HepG2 (cell line): Measurements from ENCODE around the gene DCST2. TPM values are rescaled to one million over a fixed set of nuclear protein-coding genes. Genes with fewer than 3 reads are reported as not detected.

Source experiments
- ATAC-seq: fragments of 200-7000 bp; cut with Tn5 transposase; 3 replicates; pipeline ENCODE4 v1.9.1; 2020; ENCODE audit warnings: mild to moderate bottlenecking, moderate library complexity
- BruUV-seq: library from RNA; stranded (reverse); fragments of 400-500 nt; replicated peaks from 2 replicates; lab custom pipeline; 2021; lab: Mats Ljungman, UMichigan
- CTCF ChIA-PET: fragments of 300-600 bp; formaldehyde crosslinking; extraction: SDS; loops from one replicate; lab custom pipeline; 2021; ENCODE audit warnings: low total read pairs, inconsistent platforms, low intra/inter-chr PET ratio; lab: Yijun Ruan, JAX
- POLR2A ChIA-PET: fragments of 350-600 bp; sonication (Branson Sonifier 250); formaldehyde crosslinking; loops from one replicate; lab custom pipeline; 2020; ENCODE audit warnings: antibody characterized with exemption, inconsistent platforms; lab: Yijun Ruan, JAX
- DNase-seq: peaks from one replicate; pipeline ENCODE4 v3.0.0-alpha.2; 2015; ENCODE audit warnings: low spot score
- FAIRE-seq: peaks from 3 replicates; lab custom pipeline; 2011; peaks lifted over from hg19 to GRCh38; lab: Jason Lieb, UNC
- H2AFZ ChIP-seq: one replicate; pipeline ENCODE4 v1.6.1; 2011; ENCODE audit warnings: low read length, inconsistent platforms
- H3K27ac ChIP-seq: fragments of 300-600 bp; 3 replicates; pipeline ENCODE4 v1.8.0; 2011; ENCODE audit warnings: mixed run types, mild to moderate bottlenecking, mixed read lengths, low read length, inconsistent platforms; ENCODE audit not compliant: insufficient read depth; ENCODE audit errors: extremely low read length
- H3K27me3 ChIP-seq, 2 experiments: fragments of 200-600 bp in 1 of 2; 2 replicates in 1 of 2; 3 replicates in 1 of 2; pipeline versions ENCODE4 v1.6.0 to v1.8.0; 2011; ENCODE audit warnings: low read length in 2 of 2, mild to moderate bottlenecking in 2 of 2, moderate library complexity in 2 of 2, inconsistent platforms in 1 of 2; ENCODE audit not compliant: insufficient read depth in 2 of 2, control insufficient read depth in 1 of 2
- H3K36me3 ChIP-seq, 2 experiments: fragments of 200-600 bp in 1 of 2; replicated peaks in 1 of 2; 2 replicates in 1 of 2; 3 replicates in 1 of 2; pipeline versions ENCODE4 v1.5.1 to v1.8.0; 2011; ENCODE audit warnings: low read length in 2 of 2, inconsistent platforms in 1 of 2; ENCODE audit not compliant: insufficient read depth in 2 of 2, control insufficient read depth in 1 of 2
- H3K4me1 ChIP-seq: 2 replicates; pipeline ENCODE4 v1.5.1; 2012; ENCODE audit warnings: low read length, inconsistent platforms; ENCODE audit not compliant: insufficient read depth
- H3K4me2 ChIP-seq: 2 replicates; pipeline ENCODE4 v1.6.0; 2011; ENCODE audit warnings: low read depth, low read length, inconsistent platforms
- H3K4me3 ChIP-seq, 3 experiments: fragments of 200-600 bp in 1 of 3; sonication (generic), shearing (Covaris generic) in 1 of 3; replicated peaks in 1 of 3; 2 replicates each; pipeline ENCODE4 v1.5.1; 2011 to 2016; ENCODE audit warnings: low read length in 3 of 3, inconsistent platforms in 2 of 3, low read depth in 2 of 3, mild to moderate bottlenecking in 2 of 3, control low read depth in 1 of 3, mixed read lengths in 1 of 3; ENCODE audit not compliant: insufficient read depth in 1 of 3
- H3K79me2 ChIP-seq: one replicate; pipeline ENCODE4 v1.6.1; 2011; ENCODE audit warnings: low read length, inconsistent platforms; ENCODE audit not compliant: insufficient read depth
- H3K9ac ChIP-seq: 2 replicates; pipeline ENCODE4 v1.6.0; 2011; ENCODE audit warnings: mild to moderate bottlenecking, low read depth, low read length, inconsistent platforms; ENCODE audit not compliant: insufficient read depth
- H3K9me3 ChIP-seq: 2 replicates; pipeline ENCODE4 v1.5.1; 2012; ENCODE audit warnings: mild to moderate bottlenecking, low read length
- H4K20me1 ChIP-seq: 2 replicates; pipeline ENCODE4 v1.6.0; 2011; ENCODE audit warnings: inconsistent platforms, mild to moderate bottlenecking, low read length, moderate library complexity; ENCODE audit not compliant: insufficient read depth
- HNF4A ChIP-seq: sonication (generic); formaldehyde crosslinking; IDR thresholded peaks from 2 replicates; pipeline ENCODE4 v1.4.0; 2020; ENCODE audit warnings: missing genetic modification reagents
- HNF4G ChIP-seq, 2 experiments: sonication (generic) in 1 of 2; formaldehyde crosslinking in 1 of 2; IDR thresholded peaks; 2 replicates each; pipeline versions ENCODE4 v1.4.0 to v1.6.1; 2011 to 2020; ENCODE audit warnings: borderline replicate concordance in 2 of 2, low read depth in 2 of 2, mild to moderate bottlenecking in 2 of 2, low read length in 1 of 2, missing genetic modification reagents in 1 of 2, moderate library complexity in 1 of 2
- HOXA9 ChIP-seq: sonication (generic); formaldehyde crosslinking; IDR thresholded peaks from 2 replicates; pipeline ENCODE4 v1.8.1; 2022; ENCODE audit warnings: missing genetic modification reagents, mild to moderate bottlenecking, moderate library complexity, borderline replicate concordance
- ISX ChIP-seq: sonication (generic); formaldehyde crosslinking; conservative IDR thresholded peaks from 2 replicates; pipeline ENCODE4 v1.5.0; 2020; ENCODE audit warnings: missing genetic modification reagents
- MIXL1 ChIP-seq: IDR thresholded peaks from 2 replicates; pipeline ENCODE4 v1.6.1; 2016
- MYNN ChIP-seq: sonication (generic); formaldehyde crosslinking; IDR thresholded peaks from 2 replicates; pipeline ENCODE4 v1.4.0; 2020; ENCODE audit warnings: mild to moderate bottlenecking, low read depth, missing genetic modification reagents
- NCOA1 ChIP-seq: sonication (generic); formaldehyde crosslinking; IDR thresholded peaks from 2 replicates; pipeline ENCODE4 v1.9.0; 2021; ENCODE audit warnings: missing genetic modification reagents
- SNAPC2 ChIP-seq: sonication (generic); formaldehyde crosslinking; IDR thresholded peaks from 2 replicates; pipeline ENCODE4 v1.8.1; 2022; ENCODE audit warnings: mild to moderate bottlenecking, missing genetic modification reagents
- SPEN ChIP-seq: sonication (generic); formaldehyde crosslinking; IDR thresholded peaks from 2 replicates; pipeline ENCODE4 v1.5.1; 2020; ENCODE audit warnings: low read depth, mild to moderate bottlenecking, missing genetic modification reagents
- TAF15 ChIP-seq: fragments of 200-400 bp; formaldehyde crosslinking; IDR thresholded peaks from one replicate; pipeline ENCODE4 v1.6.1; 2018; ENCODE audit warnings: mild to moderate bottlenecking, low read depth, low read length; ENCODE audit not compliant: poor library complexity, severe bottlenecking
- TFDP1 ChIP-seq: IDR thresholded peaks from 2 replicates; pipeline ENCODE4 v1.6.1; 2016; ENCODE audit warnings: missing compliant biosample characterization, missing genetic modification reagents, borderline replicate concordance
- ZFX ChIP-seq: sonication (generic); formaldehyde crosslinking; IDR thresholded peaks from 2 replicates; pipeline ENCODE4 v1.4.0; 2020; ENCODE audit warnings: mild to moderate bottlenecking, low read depth, missing genetic modification reagents, moderate library complexity
- ZMYM3 ChIP-seq: sonication (generic); formaldehyde crosslinking; IDR thresholded peaks from 2 replicates; pipeline ENCODE4 v1.5.1; 2020; ENCODE audit warnings: mild to moderate bottlenecking, missing genetic modification reagents
- ZNF121 ChIP-seq: sonication (generic); formaldehyde crosslinking; IDR thresholded peaks from 2 replicates; pipeline ENCODE4 v1.5.0; 2020; ENCODE audit warnings: mild to moderate bottlenecking, missing genetic modification reagents
- ZNF253 ChIP-seq: sonication (generic); formaldehyde crosslinking; IDR thresholded peaks from 2 replicates; pipeline ENCODE4 v1.8.0; 2022; ENCODE audit warnings: mild to moderate bottlenecking, missing genetic modification reagents, borderline replicate concordance
- ZNF333 ChIP-seq: sonication (generic); formaldehyde crosslinking; IDR thresholded peaks from 2 replicates; pipeline ENCODE4 v1.4.0; 2020; ENCODE audit warnings: mild to moderate bottlenecking, missing genetic modification reagents, borderline replicate concordance
- ZNF768 ChIP-seq: sonication (generic); formaldehyde crosslinking; IDR thresholded peaks from 2 replicates; pipeline ENCODE4 v1.4.0; 2020; ENCODE audit warnings: missing genetic modification reagents
- ZSCAN21 ChIP-seq: sonication (generic); formaldehyde crosslinking; IDR thresholded peaks from 2 replicates; pipeline ENCODE4 v1.8.0; 2022; ENCODE audit warnings: mild to moderate bottlenecking, missing genetic modification reagents, moderate library complexity, borderline replicate concordance
- WGBS: methylation state at CpG from one replicate; pipeline ENCODE4 v1.1.6; 2017; ENCODE audit warnings: low lambda C conversion rate; 5-methylcytosine and 5-hydroxymethylcytosine counted together
- in situ Hi-C: cut with HindIII; loops from 2 replicates; pipeline ENCODE4 v1.10.0; 2017; ENCODE audit warnings: low pct_unique_long_range_greater_than_20kb; ENCODE audit not compliant: extremely low pct_ligation_motif_present
- intact Hi-C: fragments of 100-400 bp; cut with micrococcal nuclease; formaldehyde crosslinking; loops from one replicate; pipeline ENCODE4 v1.10.0; 2022; ENCODE audit not compliant: unreplicated experiment
- polyA plus RNA-seq, 8 experiments: library from polyadenylated mRNA; depleted of rRNA in 3 of 8; stranded (reverse) in 7 of 8; unstranded in 1 of 8; fragments of >200 nt; fragmentation: Illumina TruSeq in 4 of 8; extraction: Trizol in 4 of 8; gene quantifications; 2 replicates each; pipeline versions ENCODE4 v1.2.1 to v1.2.3, GENCODE V29; 2011 to 2016; ENCODE audit warnings: low read depth in 4 of 8, missing spikeins in 1 of 8, mixed read lengths in 1 of 8; ENCODE audit not compliant: insufficient read depth in 1 of 8
- total RNA-seq, 5 experiments: library from RNA; depleted of rRNA; stranded (reverse); fragments of >200 nt; fragmentation: Illumina TruSeq; extraction: Trizol; gene quantifications; 2 replicates each; pipeline ENCODE4 v1.2.3, GENCODE V29; 2016; ENCODE audit warnings: low read depth in 1 of 5
- TF ChIP-seq, protein P1 (sequence below): sonication (generic); formaldehyde crosslinking; IDR thresholded peaks from 2 replicates; pipeline ENCODE4 v1.8.1; 2023; ENCODE audit warnings: mild to moderate bottlenecking, moderate library complexity, missing genetic modification reagents

Gene DCST2
- total and polyA plus RNA-seq, 2 of the 13 experiments (the other 11 are each of a cell fraction or from before 2014, with no cell fraction given), result 0.74 TPM; not detected in 1

- no peak overlapping the region for H2AFZ ChIP-seq
- ATAC-seq (peak; percentile 54), FAIRE-seq (no peak), DNase-seq (no peak)
- no peaks in the 10 kb centered on the region for H3K9me3 ChIP-seq
- no TSS peak for BruUV-seq
- intact Hi-C loops, result no loop called here
- H3K9ac ChIP-seq, result peak overlapping the region; percentile 18; the same call in 1 of the 2 replicates
- H3K27me3 ChIP-seq, result peaks cover 8 to 21% of the 10 kb centered on the region in 2 experiments
- peak overlapping the region in 2 of 3 experiments; percentile 13 to 50; a peak in 2 of 6 replicates for H3K4me3 ChIP-seq
- H3K4me2 ChIP-seq, result peak overlapping the region; percentile 65
- POLR2A ChIA-PET, result interaction anchor here (0.6 to 3.2 kb wide), 8 partner anchors 9 to 129 kb away, joined by 3 to 12 read pairs (median 4); partner anchors contain the start of gene KRTCAP2
- H3K79me2 ChIP-seq, result no peaks in the 10 kb centered on the region
- in situ Hi-C loops, result no loop called here
- H4K20me1 ChIP-seq, result no peaks in the 10 kb centered on the region
- no peaks in the 10 kb centered on the region for H3K36me3 ChIP-seq
- WGBS, result 3% methylated on average over 3 of the region's 3 CpGs
- H3K27ac ChIP-seq, result no peak overlapping the region
- H3K4me1 ChIP-seq, result peaks cover 64% of the 10 kb centered on the region
- CTCF ChIA-PET, result interaction anchor here (0.9 to 3.0 kb wide), 3 partner anchors 18 to 137 kb away, joined by 3 to 27 read pairs (median 12); no protein-coding TSS in a partner anchor
- TF ChIP-seq MYNN (no peak), TFDP1 (CRISPR knock-in tag) (peak; percentile 22; the same call in 1 of the 2 replicates), ZMYM3 (CRISPR knock-in tag) (peak; percentile 53; the same call in 1 of the 2 replicates), TAF15 (no peak), ZNF121 (CRISPR knock-in tag) (peak; percentile 59; the same call in 1 of the 2 replicates), HNF4A (CRISPR knock-in tag) (peak; percentile 75), ZFX (peak; percentile 43; the same call in 1 of the 2 replicates), SPEN (CRISPR knock-in tag) (peak; percentile 10; the same call in 1 of the 2 replicates), MIXL1 (no peak), HNF4G (IDR thresholded peaks at IDR 0.05; ENCODE audit: borderline replicate concordance, low read depth, low read length) (0 out of 2 replicates have a peak, but pooled peaks have one; percentile 11), HNF4G (CRISPR knock-in tag; IDR thresholded peaks at IDR 0.05; ENCODE audit: borderline replicate concordance, low read depth) (no peak), ZNF333 (no peak), ISX (CRISPR knock-in tag) (no peak), ZNF253 (CRISPR knock-in tag) (no peak), NCOA1 (CRISPR knock-in tag) (0 out of 2 replicates have a peak, but pooled peaks have one; percentile 28), SNAPC2 (CRISPR knock-in tag) (no peak), ZNF768 (peak; percentile 76), HOXA9 (CRISPR knock-in tag) (no peak), ZSCAN21 (CRISPR knock-in tag) (0 out of 2 replicates have a peak, but pooled peaks have one; percentile 36)
- TF ChIP-seq, protein P1, sequence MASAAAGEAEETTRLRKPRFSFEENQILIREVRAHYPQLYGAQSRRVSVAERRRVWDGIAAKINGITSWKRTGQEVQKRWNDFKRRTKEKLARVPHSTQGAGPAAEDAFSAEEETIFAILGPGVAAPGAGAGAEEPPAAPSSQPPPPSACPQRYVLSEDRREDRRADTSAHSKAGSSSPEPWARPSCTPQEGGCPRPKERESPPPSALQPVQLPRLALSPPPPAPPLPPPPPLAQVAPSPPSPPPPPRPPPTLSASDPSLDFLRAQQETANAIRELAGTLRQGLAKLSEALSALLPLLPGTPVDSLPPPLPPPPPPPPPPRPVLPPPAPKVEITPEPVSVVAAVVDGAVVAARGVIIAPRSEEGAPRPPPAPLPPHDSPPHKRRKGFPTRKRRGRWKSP (CRISPR knock-in tag), result 0 out of 2 replicates have a peak, but pooled peaks have one; percentile 11
Measured at GRCh38 chr1:155043793-155044192, 10.2 kb upstream of the DCST2 start.
